ENCODE measurements around the gene ERBIN.

DNA sequence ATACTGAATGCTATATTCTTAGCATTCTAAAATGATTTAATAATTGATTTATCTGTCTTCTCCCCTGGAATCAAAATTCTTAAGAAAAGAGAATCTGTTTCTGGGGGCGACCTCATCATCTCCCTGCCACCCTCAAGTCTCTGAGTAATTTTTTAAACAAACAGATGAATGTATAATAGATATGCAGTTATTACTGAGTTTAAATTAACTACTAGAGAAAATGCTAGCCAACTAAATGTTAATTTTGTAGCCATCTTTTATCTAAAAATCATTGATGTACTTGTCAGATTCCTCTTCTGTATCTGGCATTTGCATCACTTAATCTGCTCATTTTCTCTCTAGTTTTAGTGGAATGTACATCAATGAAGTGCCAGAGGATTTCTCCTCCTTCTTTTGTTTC, 87.5 kb downstream of the ERBIN start:
- TF ChIP-seq CTCF (conservative IDR thresholded peaks at IDR 0.05 in 1 of 2, IDR thresholded peaks at IDR 0.05 in 1 of 2; ENCODE audit: low read depth in 1 of 2, low read length in 2 of 2): no peak
- TF ChIP-seq EZH2 (IDR thresholded peaks at IDR 0.05; ENCODE audit: low read length, missing control alignments): no peak

Measured in fibroblast of lung (primary cell).